HUES6 (cell line): ENCODE results near the gene ATXN2.
"Not testable (repeated sequence)": the region's sequence is repeated elsewhere in the genome, so short reads cannot be mapped to it uniquely, and the experiment has no call there.

Experiments used
- H3K27ac ChIP-seq: 2 replicates; pipeline ENCODE4 v1.7.0; 2013; ENCODE audit warnings: low read depth, mild to moderate bottlenecking, low read length, inconsistent platforms
- H3K27me3 ChIP-seq: 2 replicates; pipeline ENCODE4 v1.6.1; 2013; ENCODE audit warnings: low read length; ENCODE audit not compliant: control insufficient read depth, insufficient read depth
- H3K36me3 ChIP-seq: 2 replicates; pipeline ENCODE4 v1.6.1; 2013; ENCODE audit warnings: low read length; ENCODE audit not compliant: control insufficient read depth, insufficient read depth
- H3K4me1 ChIP-seq: 2 replicates; pipeline ENCODE4 v1.6.1; 2013; ENCODE audit warnings: low read length; ENCODE audit not compliant: control insufficient read depth, insufficient read depth
- H3K4me3 ChIP-seq: 2 replicates; pipeline ENCODE4 v1.5.1; 2013; ENCODE audit warnings: low read depth, low read length
- H3K9ac ChIP-seq: one replicate; pipeline ENCODE4 v1.6.1; 2013; ENCODE audit warnings: mild to moderate bottlenecking, low read length
- H3K9me3 ChIP-seq: 2 replicates; pipeline ENCODE4 v1.6.1; 2013; ENCODE audit warnings: low read depth, low read length; ENCODE audit not compliant: control insufficient read depth, insufficient read depth

ATXN2 gene

DNA sequence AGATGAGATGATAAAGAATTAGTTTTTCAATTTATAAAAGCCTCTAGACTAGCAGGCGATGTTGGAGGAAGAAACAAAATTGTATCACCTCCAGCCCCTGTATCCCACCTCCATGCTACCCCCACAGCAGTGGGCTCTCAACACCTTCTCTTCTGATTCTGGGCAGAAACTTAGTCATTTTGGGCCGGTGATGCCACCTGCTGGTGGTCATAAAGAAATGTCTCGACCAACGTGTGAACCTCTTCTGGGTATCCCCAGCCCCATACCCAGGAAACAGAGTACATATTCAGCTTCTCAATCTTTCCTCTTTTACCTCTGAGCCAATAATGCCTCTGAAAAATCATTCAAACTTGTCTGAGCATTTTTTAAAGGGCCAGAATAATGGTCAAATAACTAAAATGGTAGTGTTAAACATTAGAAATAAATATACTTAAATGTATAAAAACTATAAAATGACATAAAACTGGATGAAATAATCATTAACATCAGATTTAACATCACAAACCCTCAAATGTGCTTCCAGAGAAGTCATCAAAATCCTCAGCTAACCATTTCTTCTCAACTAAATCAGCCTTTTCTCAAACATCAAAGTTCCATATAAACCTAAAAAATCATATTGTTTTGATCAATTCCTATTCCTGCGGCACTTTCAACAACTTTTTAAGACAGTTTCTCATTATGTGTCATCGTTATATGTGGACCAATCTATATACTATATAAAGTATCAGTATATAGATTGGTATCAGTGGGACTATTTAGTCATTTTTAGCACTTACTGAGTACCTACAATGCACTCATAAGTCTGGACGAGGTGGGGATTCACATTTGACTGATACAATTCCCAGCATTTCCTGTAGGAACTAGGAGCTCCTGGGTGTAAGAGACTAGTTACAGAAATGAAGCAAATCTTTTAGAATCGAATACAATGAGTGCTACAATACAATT is 69.4 kb downstream of the ATXN2 start:
- peaks cover 56% of the 10 kb centered on the region for H3K36me3 ChIP-seq
- H3K4me3 ChIP-seq, result no peak overlapping the region
- H3K27ac ChIP-seq, result no peak overlapping the region
- peaks cover 2% of the 10 kb centered on the region; the same call in 1 of the 2 replicates for H3K9me3 ChIP-seq
- H3K27me3 ChIP-seq, result no peaks in the 10 kb centered on the region
- no peak overlapping the region for H3K9ac ChIP-seq
- H3K4me1 ChIP-seq, result peaks cover 3% of the 10 kb centered on the region; the same call in 1 of the 2 replicates

DNA sequence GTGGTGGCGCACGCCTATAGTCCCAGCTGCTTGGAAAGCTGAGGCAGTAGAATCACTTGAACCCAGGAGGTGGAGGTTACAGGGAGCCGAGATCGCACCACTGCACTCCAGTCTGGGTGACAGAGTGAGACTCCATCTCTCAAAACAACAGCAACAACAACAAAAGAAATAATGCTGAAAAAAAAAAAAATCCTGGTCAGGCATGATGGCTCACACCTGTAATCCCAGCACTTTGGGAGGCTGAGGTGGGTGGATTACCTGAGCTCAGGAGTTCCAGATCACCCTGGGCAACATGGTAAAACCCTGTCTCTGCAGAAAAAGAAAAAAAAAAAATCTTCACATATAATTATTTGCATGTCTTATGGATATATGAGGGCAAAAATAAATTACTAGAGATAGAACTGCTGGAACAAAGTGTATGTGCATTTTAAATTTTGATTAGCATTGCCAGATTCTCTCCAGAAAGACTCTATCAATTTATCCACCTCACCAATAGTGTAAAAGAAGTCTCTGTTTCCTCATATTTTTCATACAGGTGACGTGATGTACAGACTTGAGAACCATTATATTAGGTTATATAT is 75.4 kb downstream of the ATXN2 start:
- peaks cover 84% of the 10 kb centered on the region for H3K36me3 ChIP-seq
- H3K9ac ChIP-seq, result no peak overlapping the region

DNA sequence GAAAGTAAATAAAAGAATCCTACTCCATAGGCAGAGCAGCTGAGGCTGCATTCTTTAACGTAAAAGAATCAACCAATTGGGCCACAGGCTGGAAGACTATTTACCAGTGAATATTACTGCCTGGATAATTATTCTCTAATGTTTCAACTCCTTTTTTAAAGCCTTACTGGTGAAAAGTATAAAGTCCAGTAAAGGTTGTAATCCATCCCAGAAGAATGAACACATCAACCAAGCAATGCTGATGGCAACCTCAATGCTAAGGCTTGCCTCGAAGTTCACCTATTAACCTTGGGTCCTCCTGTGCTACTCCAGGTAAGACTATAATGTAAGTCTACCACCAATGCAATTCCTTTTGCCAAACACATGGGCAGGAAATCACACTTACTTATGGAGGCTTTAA is 77.3 kb downstream of the ATXN2 start:
- no peak overlapping the region for H3K4me3 ChIP-seq
- peaks cover 2% of the 10 kb centered on the region; the same call in 1 of the 2 replicates for H3K9me3 ChIP-seq
- H3K9ac ChIP-seq, result no peak overlapping the region
- H3K27me3 ChIP-seq, result no peaks in the 10 kb centered on the region
- H3K27ac ChIP-seq, result no peak overlapping the region
- no peaks in the 10 kb centered on the region for H3K4me1 ChIP-seq
- H3K36me3 ChIP-seq, result peaks cover 88% of the 10 kb centered on the region

More for the DNA sequence above, 75.4 kb downstream of the ATXN2 start:
- Histone ChIP-seq H3K4me3 (no peak overlapping the region), H3K27me3 (no peaks in the 10 kb centered on the region), H3K27ac (no peak overlapping the region), H3K4me1 (no peaks in the 10 kb centered on the region), H3K9me3 (peaks cover 2% of the 10 kb centered on the region; the same call in 1 of the 2 replicates)

DNA sequence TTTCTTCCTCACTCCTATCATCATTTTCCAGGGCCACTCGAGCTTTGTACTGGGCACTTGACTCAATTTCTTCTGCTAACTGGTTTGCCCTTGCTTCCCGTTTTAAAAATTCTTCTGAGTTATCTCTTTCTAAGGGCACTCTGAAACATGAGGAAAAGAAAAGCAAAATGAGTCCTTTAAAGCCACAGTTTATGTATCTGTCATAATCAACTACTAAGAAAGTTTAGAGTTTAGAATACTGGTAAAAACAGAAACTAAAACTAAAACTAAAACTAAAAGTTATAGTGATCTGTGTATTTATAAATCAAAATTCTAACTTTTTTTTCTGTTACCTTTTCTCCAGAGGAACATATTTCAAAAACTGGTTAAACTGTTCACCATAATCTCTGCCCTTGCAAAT is 79.2 kb downstream of the ATXN2 start:
- no peaks in the 10 kb centered on the region for H3K27me3 ChIP-seq
- no peak overlapping the region for H3K27ac ChIP-seq
- H3K36me3 ChIP-seq, result peaks cover 93% of the 10 kb centered on the region
- no peak overlapping the region for H3K9ac ChIP-seq
- peaks cover under 1% of the 10 kb centered on the region; the same call in 1 of the 2 replicates for H3K9me3 ChIP-seq
- H3K4me3 ChIP-seq, result no peak overlapping the region
- no peaks in the 10 kb centered on the region for H3K4me1 ChIP-seq

DNA sequence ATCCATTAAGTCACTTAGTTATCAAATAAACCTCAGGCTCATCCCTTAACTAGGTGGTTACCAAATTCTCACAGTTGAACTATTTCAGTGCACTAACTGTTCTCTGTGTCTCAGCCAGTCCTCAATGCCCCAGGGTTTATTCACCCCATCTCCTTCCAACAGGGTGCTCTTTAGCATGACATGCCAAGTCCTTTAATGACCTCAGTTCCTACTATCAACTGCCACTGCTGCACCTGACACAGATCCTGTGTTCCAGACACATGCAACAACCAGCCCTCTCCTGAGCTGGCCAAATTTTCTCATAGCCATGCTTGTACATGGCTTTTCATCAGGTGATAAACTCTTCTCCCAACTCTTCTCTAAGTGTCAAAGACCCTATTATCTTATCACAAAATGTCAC is 80.0 kb downstream of the ATXN2 start:
- H3K27me3 ChIP-seq, result no peaks in the 10 kb centered on the region
- no peak overlapping the region for H3K9ac ChIP-seq
- H3K27ac ChIP-seq, result no peak overlapping the region
- no peak overlapping the region for H3K4me3 ChIP-seq
- H3K4me1 ChIP-seq, result no peaks in the 10 kb centered on the region
- no peaks in the 10 kb centered on the region for H3K9me3 ChIP-seq
- H3K36me3 ChIP-seq, result peaks cover 87% of the 10 kb centered on the region

DNA sequence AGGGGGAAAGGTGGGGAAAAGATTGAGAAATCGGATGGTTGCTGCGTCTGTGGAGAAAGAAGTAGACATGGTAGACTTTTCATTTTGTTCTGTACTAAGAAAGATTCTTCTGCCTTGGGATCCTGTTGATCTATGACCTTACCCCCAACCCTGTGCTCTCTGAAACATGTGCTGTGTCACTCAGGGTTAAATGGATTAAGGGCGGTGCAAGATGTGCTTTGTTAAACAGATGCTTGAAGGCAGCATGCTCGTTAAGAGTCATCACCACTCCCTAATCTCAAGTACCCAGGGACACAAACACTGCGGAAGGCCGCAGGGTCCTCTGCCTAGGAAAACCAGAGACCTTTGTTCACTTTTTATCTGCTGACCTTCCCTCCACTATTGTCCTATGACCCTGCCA is 91.4 kb downstream of the ATXN2 start:
- H3K9me3 ChIP-seq, H3K9ac ChIP-seq, H3K27ac ChIP-seq, H3K4me1 ChIP-seq, H3K27me3 ChIP-seq, H3K4me3 ChIP-seq: not testable (repeated sequence)
- H3K36me3 ChIP-seq, result peaks cover 79% of the 10 kb centered on the region

DNA sequence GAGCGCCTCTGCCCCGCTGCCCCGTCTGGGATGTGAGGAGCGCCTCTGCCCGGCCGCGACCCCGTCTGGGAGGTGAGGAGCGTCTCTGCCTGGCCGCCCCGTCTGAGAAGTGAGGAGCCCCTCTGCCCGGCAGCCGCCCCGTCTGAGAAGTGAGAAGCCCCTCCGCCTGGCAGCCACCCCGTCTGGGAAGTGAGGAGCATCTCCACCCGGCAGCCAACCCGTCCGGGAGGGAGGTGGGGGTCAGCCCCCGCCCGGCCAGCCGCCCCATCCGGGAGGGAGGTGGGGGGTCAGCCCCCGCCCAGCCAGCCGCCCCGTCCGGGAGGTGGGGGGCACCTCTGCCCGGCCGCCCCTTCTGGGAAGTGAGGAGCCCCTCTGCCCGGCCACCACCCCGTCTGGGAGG is 91.9 kb downstream of the ATXN2 start:
- H3K27ac ChIP-seq, H3K27me3 ChIP-seq, H3K4me3 ChIP-seq, H3K9me3 ChIP-seq, H3K4me1 ChIP-seq, H3K9ac ChIP-seq: not testable (repeated sequence)
- peaks cover 81% of the 10 kb centered on the region for H3K36me3 ChIP-seq

DNA sequence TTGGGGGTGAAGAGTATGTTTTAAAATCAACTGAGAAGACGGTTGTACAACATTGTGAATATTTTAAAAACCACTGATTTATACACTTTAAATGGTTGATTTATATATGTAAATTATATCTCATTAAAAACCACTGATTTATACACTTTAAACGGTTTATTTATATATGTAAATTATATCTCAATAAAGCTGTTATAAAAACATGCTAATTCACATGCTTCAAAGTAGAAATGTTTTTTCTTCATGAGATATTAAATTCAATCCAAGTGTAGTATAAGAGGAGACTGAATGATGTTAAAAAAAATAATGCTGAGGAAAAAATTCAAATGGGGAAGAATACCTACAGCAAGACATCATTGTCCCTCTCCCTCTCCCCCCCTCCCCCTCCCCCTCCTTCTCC is 92.9 kb downstream of the ATXN2 start:
- Histone ChIP-seq H3K27me3 (no peaks in the 10 kb centered on the region), H3K36me3 (peaks cover 81% of the 10 kb centered on the region), H3K9ac (no peak overlapping the region), H3K4me3 (no peak overlapping the region), H3K4me1 (no peaks in the 10 kb centered on the region), H3K9me3 (no peaks in the 10 kb centered on the region), H3K27ac (no peak overlapping the region)

DNA sequence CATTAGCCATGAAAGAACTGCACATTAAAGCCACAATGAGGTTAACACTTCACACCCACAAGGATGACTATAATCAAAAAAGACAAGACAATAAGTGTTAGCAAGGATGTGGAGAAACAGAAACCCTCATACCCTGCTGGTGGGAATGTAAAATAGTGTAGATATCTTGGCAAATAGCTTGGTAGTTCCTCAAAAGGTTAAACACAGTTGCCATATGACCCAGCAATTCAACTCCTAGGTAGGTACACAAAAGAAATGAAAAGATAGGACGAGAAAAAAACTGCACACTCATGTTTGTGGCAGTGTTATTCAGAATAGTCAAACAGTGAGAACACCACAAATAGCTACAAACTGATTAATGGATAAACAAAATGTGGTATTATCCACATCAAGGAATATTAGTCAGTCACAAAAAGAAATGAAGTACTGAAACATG is 93.5 kb downstream of the ATXN2 start:
- no peak overlapping the region for H3K9ac ChIP-seq
- no peak overlapping the region for H3K4me3 ChIP-seq
- H3K36me3 ChIP-seq, result peaks cover 78% of the 10 kb centered on the region
- H3K27ac ChIP-seq, result no peak overlapping the region
- no peaks in the 10 kb centered on the region for H3K9me3 ChIP-seq
- H3K4me1 ChIP-seq, result no peaks in the 10 kb centered on the region
- H3K27me3 ChIP-seq, result no peaks in the 10 kb centered on the region

DNA sequence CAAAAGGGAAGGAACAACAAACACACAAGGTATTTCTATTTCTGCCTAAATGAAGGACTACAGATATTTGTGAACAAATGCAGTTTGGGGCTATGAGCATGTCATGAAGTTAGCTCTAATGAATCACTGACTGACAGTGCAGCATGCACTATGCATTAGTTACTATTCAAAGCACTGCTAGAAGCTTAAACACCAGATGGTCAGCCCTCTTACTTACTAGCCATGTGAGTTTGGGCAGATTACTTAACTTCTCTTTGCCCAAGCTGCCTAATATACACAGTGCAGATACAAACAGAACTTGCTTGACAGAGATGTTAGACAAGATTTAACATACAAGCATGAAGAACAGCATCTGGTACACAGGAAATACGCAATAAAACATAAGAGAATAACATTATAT is 96.0 kb downstream of the ATXN2 start:
- H3K9ac ChIP-seq, result no peak overlapping the region
- no peak overlapping the region for H3K4me3 ChIP-seq
- peaks cover 73% of the 10 kb centered on the region for H3K36me3 ChIP-seq
- no peaks in the 10 kb centered on the region for H3K27me3 ChIP-seq
- H3K27ac ChIP-seq, result no peak overlapping the region
- H3K4me1 ChIP-seq, result no peaks in the 10 kb centered on the region
- no peaks in the 10 kb centered on the region for H3K9me3 ChIP-seq

DNA sequence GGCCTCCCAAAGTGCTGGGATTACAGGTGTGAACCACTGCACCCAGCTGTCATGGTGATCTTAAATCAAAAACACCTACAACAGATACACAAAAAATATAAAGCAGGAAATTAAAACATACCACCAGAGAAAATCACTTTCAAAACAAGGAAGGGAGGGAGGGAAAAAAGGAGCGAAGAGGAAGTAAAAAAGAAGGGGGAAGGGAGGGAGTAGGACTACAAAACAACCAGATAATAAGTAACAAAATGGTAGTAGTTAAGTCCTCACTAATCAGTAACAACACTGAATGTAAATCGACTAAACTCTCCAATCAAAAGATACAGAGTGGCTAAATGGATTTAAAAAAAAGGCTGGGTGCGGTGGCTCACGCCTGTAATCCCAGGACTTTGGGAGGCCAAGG is 104.4 kb downstream of the ATXN2 start:
- Histone ChIP-seq H3K27me3 (no peaks in the 10 kb centered on the region), H3K4me1 (no peaks in the 10 kb centered on the region), H3K4me3 (no peak overlapping the region), H3K9ac (no peak overlapping the region), H3K36me3 (peaks cover 66% of the 10 kb centered on the region), H3K27ac (no peak overlapping the region), H3K9me3 (no peaks in the 10 kb centered on the region)
